ENCODE results near the gene NEURL1.

The NEURL1 gene

GRCh38 chr10:103574097-103575061 is 80.9 kb downstream of the NEURL1 start:
- no peak for DNase-seq (ENCODE audit: low read depth)
- H3K4me3 ChIP-seq (ENCODE audit: low read depth, low read length) = no peak overlapping the region

DNA sequence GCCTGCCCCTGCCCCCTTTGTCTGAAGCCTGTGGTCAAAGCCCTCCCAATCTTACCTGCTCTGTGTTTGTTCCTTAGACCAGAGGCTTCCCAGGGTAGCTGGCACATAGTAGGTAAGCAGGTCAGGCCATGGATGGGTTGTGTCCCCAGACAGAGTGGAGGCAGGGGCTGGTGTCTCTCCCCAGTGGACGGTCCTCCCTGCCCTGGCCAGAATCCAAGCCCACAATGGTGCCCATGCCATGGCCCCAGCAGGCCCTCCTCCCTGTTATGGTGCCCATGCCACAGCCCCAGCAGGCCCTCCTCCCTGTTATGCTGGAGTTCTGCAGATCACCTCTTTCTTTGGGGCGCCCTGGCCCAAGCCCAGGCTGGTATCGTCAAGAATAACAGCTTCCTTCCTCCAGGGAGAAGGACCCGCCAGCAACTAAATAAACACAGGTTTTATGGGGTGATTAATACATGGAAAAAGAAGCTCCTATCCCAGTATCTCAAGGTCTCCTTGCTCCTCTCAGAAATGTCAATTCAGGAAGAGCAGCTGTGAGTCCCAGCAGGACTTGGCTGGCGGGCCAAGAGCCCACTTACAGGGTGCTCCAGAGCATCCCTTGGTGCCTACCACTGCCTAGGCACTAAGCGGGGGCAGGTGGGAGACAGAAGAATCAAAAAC is 82.0 kb downstream of the NEURL1 start:
- DNase-seq (ENCODE audit: low read depth) = no peak
- H3K4me3 ChIP-seq (ENCODE audit: low read depth, low read length) = no peak overlapping the region

DNA sequence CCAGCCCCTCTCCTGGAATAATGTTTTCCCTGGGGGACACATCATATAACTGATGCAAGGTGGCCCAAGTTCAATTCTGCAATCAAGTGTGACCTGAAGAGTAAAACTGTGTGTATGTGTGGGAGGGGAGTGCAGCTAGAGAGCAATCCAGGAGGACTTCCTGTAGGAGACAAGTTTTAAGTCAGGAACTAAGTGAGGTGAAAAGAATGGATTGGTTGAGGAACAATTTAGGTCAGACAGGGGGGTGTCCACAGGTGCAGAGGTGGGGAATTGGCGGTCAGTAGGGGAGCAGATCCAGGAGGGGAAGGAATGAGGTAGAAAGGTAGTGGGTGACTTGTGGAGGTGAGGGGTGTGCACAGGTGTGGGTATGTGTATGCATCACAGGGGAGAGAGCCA is 82.6 kb downstream of the NEURL1 start:
- DNase-seq (ENCODE audit: low read depth) = no peak
- H3K4me3 ChIP-seq (ENCODE audit: low read depth, low read length) = no peak overlapping the region

DNA sequence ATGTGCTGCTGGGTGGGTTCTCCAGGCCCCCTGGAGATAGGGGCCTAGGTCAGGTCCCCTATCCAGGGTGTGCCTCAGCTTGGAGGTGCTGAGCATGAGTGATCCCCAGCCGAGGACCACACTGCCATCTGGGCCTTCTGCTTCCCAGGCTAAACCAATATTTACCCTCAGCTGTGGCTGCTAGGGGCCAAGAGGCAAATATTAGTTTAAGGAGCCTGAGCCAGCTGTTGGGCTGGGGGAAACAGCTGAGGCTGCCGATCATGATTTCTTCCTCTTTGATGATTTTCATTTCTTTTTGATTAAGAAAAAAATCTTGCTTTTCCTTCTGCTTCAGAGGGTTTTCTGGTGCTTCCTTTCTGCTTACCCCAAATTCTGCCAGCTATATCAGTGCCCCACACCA is 83.4 kb downstream of the NEURL1 start:
- DNase-seq (ENCODE audit: low read depth) = no peak
- no peak overlapping the region for H3K4me3 ChIP-seq (ENCODE audit: low read depth, low read length)

DNA sequence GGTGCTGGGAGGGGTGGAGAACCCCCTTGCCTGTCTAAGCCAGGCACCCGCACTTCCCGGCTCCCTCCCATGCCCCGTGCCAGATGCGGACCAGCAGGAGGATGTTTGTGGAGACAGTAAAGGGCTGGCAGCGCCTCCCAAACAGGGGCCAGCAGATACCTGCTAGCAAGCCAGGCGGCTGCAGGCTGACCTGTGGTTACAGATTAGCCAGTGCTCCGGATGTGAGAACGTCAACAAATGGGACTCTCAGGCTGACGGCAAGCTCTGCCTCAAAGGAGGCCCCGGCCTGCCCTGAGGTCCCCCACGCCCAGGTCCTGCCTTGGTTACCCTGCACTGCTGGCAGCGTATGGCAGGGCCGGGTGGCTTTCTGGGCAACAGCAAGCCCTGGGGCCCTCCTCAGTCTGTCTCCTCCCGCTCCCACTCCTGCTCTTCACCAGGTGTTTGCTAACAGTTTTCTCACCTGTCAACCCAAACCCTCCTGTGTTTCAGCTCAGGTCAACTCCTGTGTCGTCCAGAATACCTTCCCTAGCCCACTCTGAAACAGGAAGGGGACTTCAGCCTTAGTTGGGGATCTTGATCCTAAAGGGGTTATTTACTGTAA is 85.4 kb downstream of the NEURL1 start:
- no peak for DNase-seq (ENCODE audit: low read depth)
- H3K4me3 ChIP-seq (ENCODE audit: low read depth, low read length) = no peak overlapping the region

DNA sequence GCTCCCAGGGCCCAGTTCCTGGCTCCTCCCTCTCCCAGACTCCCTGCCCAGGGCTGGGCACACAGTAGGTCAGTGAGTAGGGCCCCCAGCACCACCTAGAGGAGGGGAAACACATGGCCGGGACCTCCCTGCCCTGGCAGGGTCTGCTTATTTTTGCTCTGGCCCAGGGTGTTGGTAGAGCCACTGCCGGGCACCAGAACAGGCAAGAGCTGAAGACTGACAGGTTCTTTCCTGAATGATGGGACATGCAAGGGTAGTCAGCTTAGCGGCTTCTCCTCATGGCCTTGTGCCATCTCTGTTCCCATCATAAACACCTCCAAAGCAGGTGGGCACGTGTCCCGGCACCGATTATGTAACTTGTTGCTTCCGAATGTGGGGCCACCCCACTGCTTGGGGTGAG is 86.5 kb downstream of the NEURL1 start:
- H3K4me3 ChIP-seq (ENCODE audit: low read depth, low read length) = no peak overlapping the region
- no peak for DNase-seq (ENCODE audit: low read depth)

- no peak for DNase-seq (ENCODE audit: low read depth)
These were observed 86.9 kb downstream of the NEURL1 start for GRCh38 chr10:103580430-103580829.

DNA sequence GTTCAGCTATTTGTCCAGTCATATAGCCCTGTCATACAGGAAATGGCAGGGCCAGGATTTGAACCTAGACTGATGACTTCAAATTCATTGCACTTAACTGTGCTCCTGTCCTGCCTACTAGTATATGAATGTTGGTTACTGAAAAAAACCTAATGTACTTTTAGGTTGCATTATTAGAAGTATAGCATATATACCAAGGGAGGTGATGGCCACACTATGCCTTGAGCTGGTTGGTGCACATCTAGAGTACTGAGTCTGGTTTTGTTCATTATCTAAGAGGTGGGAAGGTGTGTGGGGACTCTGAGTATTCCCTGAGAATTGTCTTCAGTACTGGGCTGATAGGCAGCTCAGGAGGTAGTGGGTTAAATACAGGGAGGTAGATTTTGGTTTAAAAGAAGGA is 88.0 kb downstream of the NEURL1 start:
- no peak for DNase-seq (ENCODE audit: low read depth)
- H3K4me3 ChIP-seq (ENCODE audit: low read depth, low read length) = no peak overlapping the region

More at GRCh38 chr10:103580430-103580829, 86.9 kb downstream of the NEURL1 start:
- H3K4me3 ChIP-seq (ENCODE audit: low read depth, low read length) = no peak overlapping the region

- no peak overlapping the region for H3K4me3 ChIP-seq (ENCODE audit: low read depth, low read length)
- DNase-seq (ENCODE audit: low read depth) = no peak
These were observed 89.0 kb downstream of the NEURL1 start for GRCh38 chr10:103582331-103583123.

DNA sequence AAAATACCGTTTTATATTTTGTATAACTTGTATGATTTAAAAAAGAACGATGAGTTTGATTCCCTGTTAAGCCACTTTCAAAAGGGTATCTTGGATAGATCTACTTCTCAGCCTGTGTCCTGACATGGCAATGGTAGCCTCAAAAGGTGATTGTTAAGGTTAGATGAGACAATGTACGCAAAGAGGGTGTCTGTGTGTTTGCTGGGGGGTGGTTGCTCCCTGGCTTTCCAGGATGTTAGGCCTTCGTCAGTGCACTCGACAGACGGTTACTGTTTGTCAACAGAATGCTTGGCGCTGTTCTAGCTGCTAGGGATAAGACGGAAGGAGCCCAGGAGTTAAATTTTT is 90.3 kb downstream of the NEURL1 start:
- no peak for DNase-seq (ENCODE audit: low read depth)
- peak overlapping the region; percentile 40 for H3K4me3 ChIP-seq (ENCODE audit: low read depth, low read length)

DNA sequence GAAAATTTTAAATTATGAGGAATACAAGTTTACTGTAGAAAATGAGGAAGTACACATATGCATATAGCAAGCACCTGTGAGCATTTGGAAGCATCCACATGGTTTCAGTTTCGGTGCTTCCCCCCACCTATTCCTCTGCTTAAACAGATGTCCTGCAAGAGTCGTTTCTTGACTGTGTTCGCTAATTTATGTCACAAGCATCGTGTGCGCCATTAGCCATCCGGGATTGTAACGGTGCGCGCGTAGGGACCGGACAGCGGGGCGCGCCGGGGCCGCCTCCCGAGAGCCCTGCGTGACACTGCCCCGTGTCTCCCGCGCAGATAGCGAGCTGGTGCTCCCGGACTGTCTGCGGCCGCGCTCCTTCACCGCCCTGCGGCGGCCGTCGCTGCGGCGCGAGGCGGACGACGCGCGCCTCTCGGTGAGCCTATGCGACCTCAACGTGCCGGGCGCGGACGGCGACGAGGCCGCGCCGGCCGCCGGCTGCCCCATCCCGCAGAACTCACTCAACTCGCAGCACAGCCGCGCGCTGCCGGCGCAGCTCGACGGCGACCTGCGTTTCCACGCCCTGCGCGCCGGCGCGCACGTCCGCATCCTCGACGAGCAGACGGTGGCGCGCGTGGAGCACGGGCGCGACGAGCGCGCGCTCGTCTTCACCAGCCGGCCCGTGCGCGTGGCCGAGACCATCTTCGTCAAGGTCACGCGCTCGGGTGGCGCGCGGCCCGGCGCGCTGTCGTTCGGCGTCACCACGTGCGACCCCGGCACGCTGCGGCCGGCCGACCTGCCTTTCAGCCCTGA is 90.9 kb downstream of the NEURL1 start:
- peak overlapping the region; percentile 40 for H3K4me3 ChIP-seq (ENCODE audit: low read depth, low read length)

DNA sequence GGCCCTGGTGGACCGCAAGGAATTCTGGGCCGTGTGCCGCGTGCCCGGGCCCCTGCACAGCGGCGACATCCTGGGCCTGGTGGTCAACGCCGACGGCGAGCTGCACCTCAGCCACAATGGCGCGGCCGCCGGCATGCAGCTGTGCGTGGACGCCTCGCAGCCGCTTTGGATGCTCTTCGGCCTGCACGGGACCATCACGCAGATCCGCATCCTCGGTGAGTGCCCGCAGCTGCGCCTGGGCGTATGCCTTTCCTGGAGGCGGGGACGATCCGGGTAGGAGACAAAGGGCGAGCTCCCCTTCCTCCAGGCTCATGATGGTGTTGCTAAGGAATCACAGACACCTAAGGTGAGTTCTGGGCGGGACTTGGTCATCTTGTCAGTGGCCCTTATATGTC is 91.5 kb downstream of the NEURL1 start:
- no peak for DNase-seq (ENCODE audit: low read depth)
- H3K4me3 ChIP-seq (ENCODE audit: low read depth, low read length) = no peak overlapping the region

More for the DNA sequence above, 90.9 kb downstream of the NEURL1 start:
- no peak for DNase-seq (ENCODE audit: low read depth)

- no peak overlapping the region for H3K4me3 ChIP-seq (ENCODE audit: low read depth, low read length)
- DNase-seq (ENCODE audit: low read depth) = no peak
These were observed 93.6 kb downstream of the NEURL1 start for GRCh38 chr10:103587073-103587472.

GRCh38 chr10:103589074-103589630 is 95.6 kb downstream of the NEURL1 start:
- H3K4me3 ChIP-seq (ENCODE audit: low read depth, low read length) = no peak overlapping the region
- DNase-seq (ENCODE audit: low read depth) = no peak

GRCh38 chr10:103590060-103590459 is 96.6 kb downstream of the NEURL1 start:
- no peak overlapping the region for H3K4me3 ChIP-seq (ENCODE audit: low read depth, low read length)
- no peak for DNase-seq (ENCODE audit: low read depth)

- DNase-seq (ENCODE audit: low read depth) = no peak
- no peak overlapping the region for H3K4me3 ChIP-seq (ENCODE audit: low read depth, low read length)
These were observed 97.3 kb downstream of the NEURL1 start for GRCh38 chr10:103590744-103591291.

DNA sequence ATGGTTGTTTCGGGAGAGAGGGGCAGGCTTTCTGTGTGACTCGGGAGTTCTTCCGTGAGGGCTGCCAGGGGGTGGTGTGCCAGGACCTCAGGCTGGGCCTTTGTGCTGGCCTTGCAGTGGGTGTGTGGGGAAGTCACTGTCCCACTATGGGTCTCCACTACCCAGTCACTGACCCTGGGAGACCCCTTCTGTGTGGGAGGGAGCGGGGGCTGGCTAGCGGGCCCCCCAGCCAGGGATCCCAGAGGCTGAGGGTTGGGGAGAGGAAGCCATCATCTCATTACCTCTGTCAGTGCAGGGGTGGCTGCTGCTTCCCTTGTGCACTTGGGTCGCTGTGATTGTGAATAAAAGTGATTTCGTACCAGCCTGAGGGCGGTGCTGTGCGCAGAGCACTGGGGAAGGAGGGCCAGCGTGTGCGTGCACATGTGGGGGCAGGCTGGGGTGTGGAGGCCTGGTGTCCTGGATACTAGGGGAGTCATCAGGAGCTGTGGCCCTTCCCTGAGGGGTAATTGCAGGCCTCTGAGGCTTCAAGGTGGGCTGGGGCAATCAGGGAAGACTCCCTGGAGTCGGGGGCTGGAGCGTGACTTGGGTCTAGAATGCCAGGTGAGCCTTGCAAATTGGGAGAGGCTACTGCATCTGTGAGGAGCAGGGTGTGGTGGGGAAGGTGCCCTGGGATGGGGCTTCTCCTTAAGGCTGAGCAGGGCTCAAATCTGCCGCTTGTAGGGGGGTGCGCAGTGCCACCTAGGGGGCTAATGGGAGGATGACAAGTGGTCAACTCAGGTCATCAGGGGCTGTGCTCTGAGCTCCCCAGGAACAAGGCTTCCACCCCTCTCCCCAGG is 98.9 kb downstream of the NEURL1 start:
- H3K4me3 ChIP-seq (ENCODE audit: low read depth, low read length) = no peak overlapping the region
- DNase-seq (ENCODE audit: low read depth) = no peak
